H1 (cell line): ENCODE results near the gene DNAAF8.

Experiments
- CBX8 ChIP-seq: fragments of 300-800, 300-1000 bp; sonication (generic); IDR thresholded peaks from 2 replicates; pipeline ENCODE4 v1.7.1; 2016; ENCODE audit warnings: low read depth, low read length, borderline replicate concordance
- CEBPB ChIP-seq: IDR thresholded peaks from 2 replicates; pipeline ENCODE4 v1.6.1; 2012; ENCODE audit warnings: low read depth, low read length
- CHD2 ChIP-seq: IDR thresholded peaks from 2 replicates; pipeline ENCODE4 v1.6.1; 2012; ENCODE audit warnings: low read length, improper control_type of control experiment
- MAFK ChIP-seq: IDR thresholded peaks from 2 replicates; pipeline ENCODE4 v1.6.1; 2012; ENCODE audit warnings: low read depth, mild to moderate bottlenecking, improper control_type of control experiment, low read length
- NRF1 ChIP-seq: IDR thresholded peaks from 2 replicates; pipeline ENCODE4 v1.6.1; 2011; ENCODE audit warnings: mild to moderate bottlenecking, low read depth, low read length, improper control_type of control experiment
- POLR2A ChIP-seq, 2 experiments: IDR thresholded peaks; 1 replicate in 1 of 2; 2 replicates in 1 of 2; pipeline ENCODE4 v1.6.1; 2011; ENCODE audit warnings: low read depth in 2 of 2, low read length in 2 of 2, mild to moderate bottlenecking in 2 of 2; ENCODE audit errors: control extremely low read depth in 1 of 2
- SRF ChIP-seq: IDR thresholded peaks from 2 replicates; pipeline ENCODE4 v1.6.1; 2011; ENCODE audit warnings: mild to moderate bottlenecking, low read depth, low read length, moderate library complexity
- TBP ChIP-seq: IDR thresholded peaks from 2 replicates; pipeline ENCODE4 v1.6.1; 2011; ENCODE audit warnings: low read depth, low read length, improper control_type of control experiment
- ZNF274 ChIP-seq: IDR thresholded peaks from 2 replicates; pipeline ENCODE4 v1.7.0; 2012; ENCODE audit warnings: low read length, borderline replicate concordance; ENCODE audit errors: extremely low read depth
- TF ChIP-seq, protein P1 (sequence below), 3 experiments: IDR thresholded peaks; 1 replicate in 2 of 3; 2 replicates in 1 of 3; pipeline versions ENCODE4 v1.5.1 to v1.6.1; 2011; ENCODE audit warnings: low read length in 3 of 3, mild to moderate bottlenecking in 3 of 3, inconsistent platforms in 2 of 3, low read depth in 1 of 3, moderate library complexity in 1 of 3; ENCODE audit not compliant: insufficient read depth in 1 of 3; ENCODE audit errors: control extremely low read depth in 1 of 3
- TF ChIP-seq, protein P2 (sequence below): IDR thresholded peaks from 2 replicates; pipeline ENCODE4 v1.6.1; 2011; ENCODE audit warnings: low read depth, mild to moderate bottlenecking, low read length; ENCODE audit not compliant: insufficient read depth

DNA sequence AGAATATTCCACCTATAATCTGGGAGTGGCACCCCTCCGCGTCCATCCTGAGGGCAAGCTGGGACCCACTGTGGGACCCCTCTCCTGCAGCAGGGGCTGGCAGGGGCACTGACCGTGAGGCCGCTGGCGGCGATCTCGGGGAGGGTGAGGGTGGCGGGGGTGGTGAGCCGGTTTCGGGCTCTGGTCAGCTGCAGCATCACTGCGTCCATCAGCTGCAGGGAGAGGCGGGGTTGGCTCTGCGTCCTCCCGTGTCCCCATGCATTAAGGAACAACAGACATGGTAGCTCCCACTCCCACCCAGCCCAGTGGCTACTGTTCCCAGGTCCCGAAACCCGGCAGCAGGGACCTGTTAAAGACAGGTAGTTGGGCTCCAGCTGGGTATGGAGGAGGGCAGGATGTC, 64.1 kb downstream of the DNAAF8 start:
- TF ChIP-seq MAFK (no peak), ZNF274 (no peak), CEBPB (no peak), TBP (no peak), POLR2A (IDR thresholded peaks at IDR 0.05; ENCODE audit: control extremely low read depth in 1 of 2, low read depth in 2 of 2, low read length in 2 of 2) (no peak), NRF1 (no peak), CHD2 (no peak), CBX8 (no peak), SRF (no peak)
- TF ChIP-seq, protein P1, sequence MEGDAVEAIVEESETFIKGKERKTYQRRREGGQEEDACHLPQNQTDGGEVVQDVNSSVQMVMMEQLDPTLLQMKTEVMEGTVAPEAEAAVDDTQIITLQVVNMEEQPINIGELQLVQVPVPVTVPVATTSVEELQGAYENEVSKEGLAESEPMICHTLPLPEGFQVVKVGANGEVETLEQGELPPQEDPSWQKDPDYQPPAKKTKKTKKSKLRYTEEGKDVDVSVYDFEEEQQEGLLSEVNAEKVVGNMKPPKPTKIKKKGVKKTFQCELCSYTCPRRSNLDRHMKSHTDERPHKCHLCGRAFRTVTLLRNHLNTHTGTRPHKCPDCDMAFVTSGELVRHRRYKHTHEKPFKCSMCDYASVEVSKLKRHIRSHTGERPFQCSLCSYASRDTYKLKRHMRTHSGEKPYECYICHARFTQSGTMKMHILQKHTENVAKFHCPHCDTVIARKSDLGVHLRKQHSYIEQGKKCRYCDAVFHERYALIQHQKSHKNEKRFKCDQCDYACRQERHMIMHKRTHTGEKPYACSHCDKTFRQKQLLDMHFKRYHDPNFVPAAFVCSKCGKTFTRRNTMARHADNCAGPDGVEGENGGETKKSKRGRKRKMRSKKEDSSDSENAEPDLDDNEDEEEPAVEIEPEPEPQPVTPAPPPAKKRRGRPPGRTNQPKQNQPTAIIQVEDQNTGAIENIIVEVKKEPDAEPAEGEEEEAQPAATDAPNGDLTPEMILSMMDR (IDR thresholded peaks at IDR 0.05; ENCODE audit: control extremely low read depth in 1 of 3, insufficient read depth in 1 of 3, low read depth in 1 of 3, low read length in 3 of 3) = no peak
- TF ChIP-seq, protein P2, sequence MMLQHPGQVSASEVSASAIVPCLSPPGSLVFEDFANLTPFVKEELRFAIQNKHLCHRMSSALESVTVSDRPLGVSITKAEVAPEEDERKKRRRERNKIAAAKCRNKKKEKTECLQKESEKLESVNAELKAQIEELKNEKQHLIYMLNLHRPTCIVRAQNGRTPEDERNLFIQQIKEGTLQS = no peak
